Panc1 (cell line): Measurements from ENCODE around the gene TLR6. TPM values are rescaled to one million over a fixed set of nuclear protein-coding genes. Genes with fewer than 3 reads are reported as not detected.

Experiments used
- ATAC-seq: fragments of 200-7000 bp; cut with Tn5 transposase; 2 replicates; pipeline ENCODE4 v1.9.1; 2020; ENCODE audit warnings: mild to moderate bottlenecking, moderate library complexity
- BruUV-seq: library from RNA; stranded (reverse); fragments of 400-500 nt; replicated peaks from 2 replicates; lab custom pipeline; 2021; lab: Mats Ljungman, UMichigan
- CTCF ChIA-PET: fragments of 300-600 bp; sonication (Branson Sonifier 250); formaldehyde crosslinking; loops from one replicate; lab custom pipeline; 2022; ENCODE audit warnings: antibody characterized with exemption; lab: Charles Lee
- POLR2A ChIA-PET: fragments of 300-600 bp; sonication (Branson Sonifier 250); formaldehyde crosslinking; loops from one replicate; lab custom pipeline; 2022; ENCODE audit warnings: antibody characterized with exemption; lab: Charles Lee
- DNase-seq: peaks from one replicate; pipeline ENCODE4 v3.0.0-alpha.2; 2010; ENCODE audit warnings: low read depth, low spot score
- H3K27ac ChIP-seq: 2 replicates; pipeline ENCODE4 v1.5.1; 2011; ENCODE audit warnings: mild to moderate bottlenecking, low read length, inconsistent platforms
- H3K27me3 ChIP-seq: fragments of 200-500 bp; sonication (Bioruptor generic); 2 replicates; pipeline ENCODE4 v1.6.0; 2014; ENCODE audit warnings: low read length, inconsistent platforms; ENCODE audit not compliant: control insufficient read depth, insufficient read depth
- H3K36me3 ChIP-seq: fragments of 200-500 bp; sonication (Bioruptor generic); 2 replicates; pipeline ENCODE4 v1.5.1; 2014; ENCODE audit warnings: inconsistent platforms, mild to moderate bottlenecking, low read length, moderate library complexity; ENCODE audit not compliant: control insufficient read depth, insufficient read depth
- H3K4me1 ChIP-seq: 2 replicates; pipeline ENCODE4 v1.5.1; 2011; ENCODE audit warnings: inconsistent platforms, mild to moderate bottlenecking, low read length, moderate library complexity; ENCODE audit not compliant: control insufficient read depth, insufficient read depth
- H3K4me3 ChIP-seq, 2 experiments: 2 replicates each; pipeline ENCODE4 v1.5.1; 2011 to 2012; ENCODE audit warnings: low read depth in 2 of 2, low read length in 2 of 2, mild to moderate bottlenecking in 2 of 2, inconsistent platforms in 1 of 2, moderate library complexity in 1 of 2
- H3K9me3 ChIP-seq: fragments of 200-500 bp; sonication (Bioruptor generic); 2 replicates; pipeline ENCODE4 v1.5.1; 2014; ENCODE audit warnings: low read depth, mild to moderate bottlenecking, inconsistent platforms, low read length, moderate library complexity; ENCODE audit not compliant: control insufficient read depth, insufficient read depth
- CTCF ChIP-seq: fragments of 450-650 bp; IDR thresholded peaks from 2 replicates; pipeline ENCODE4 v1.5.1; 2017; ENCODE audit warnings: mild to moderate bottlenecking
- POLR2AphosphoS5 ChIP-seq: IDR thresholded peaks from 2 replicates; pipeline ENCODE4 v1.6.1; 2012; ENCODE audit warnings: mild to moderate bottlenecking, low read depth, low read length, moderate library complexity
- SIN3A ChIP-seq: IDR thresholded peaks from 2 replicates; pipeline ENCODE4 v1.6.1; 2012; ENCODE audit warnings: low read depth, mild to moderate bottlenecking, low read length, moderate library complexity, borderline replicate concordance; ENCODE audit not compliant: insufficient read depth
- TCF7L2 ChIP-seq: IDR thresholded peaks from 2 replicates; pipeline ENCODE4 v1.6.1; 2011; ENCODE audit warnings: mild to moderate bottlenecking, low read depth, low read length, inconsistent platforms
- in situ Hi-C: cut with HindIII; loops from 2 replicates; pipeline ENCODE4 v1.10.0; 2016; ENCODE audit warnings: low sequenced_read_pairs, low pct_unique_long_range_greater_than_20kb
- intact Hi-C: fragments of 100-400 bp; cut with micrococcal nuclease; formaldehyde crosslinking; loops from one replicate; pipeline ENCODE4 v1.10.0; 2022; ENCODE audit not compliant: unreplicated experiment
- total RNA-seq: library from RNA; stranded (reverse); gene quantifications from one replicate; pipeline ENCODE4 v1.2.1, GENCODE V29; 2021; ENCODE audit not compliant: unreplicated experiment
- TF ChIP-seq, protein P1 (sequence below), 2 experiments: IDR thresholded peaks; 2 replicates each; pipeline ENCODE4 v1.6.1; 2011 to 2012; ENCODE audit warnings: low read depth in 2 of 2, control low read depth in 1 of 2, low read length in 1 of 2, mild to moderate bottlenecking in 1 of 2, moderate library complexity in 1 of 2; ENCODE audit not compliant: insufficient read depth in 1 of 2

TLR6 gene
- total RNA-seq, 1 experiment from 2014 or later = 1.1 TPM

DNA sequence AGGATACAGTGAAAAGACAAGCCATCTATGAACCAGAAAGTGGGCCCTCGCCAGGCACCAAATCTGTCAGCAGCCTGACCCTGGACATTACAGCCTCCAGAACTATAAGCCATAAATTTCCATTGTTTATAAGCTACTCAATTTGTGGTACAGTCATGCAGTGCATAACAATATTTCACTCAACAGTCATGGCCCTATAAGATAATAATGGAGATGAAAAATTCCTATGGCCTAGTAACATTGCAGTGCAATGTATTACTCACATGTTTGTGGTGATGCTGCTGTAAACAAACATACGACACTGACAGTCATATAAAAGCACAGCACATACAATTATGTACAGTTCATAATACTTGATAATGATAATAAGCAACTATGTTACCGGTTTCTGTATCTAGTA, 34.9 kb downstream of the TLR6 start:
- no peaks in the 10 kb centered on the region for H3K4me1 ChIP-seq
- TF ChIP-seq CTCF (no peak), SIN3A (no peak), TCF7L2 (no peak), POLR2AphosphoS5 (no peak)
- TF ChIP-seq, protein P1, sequence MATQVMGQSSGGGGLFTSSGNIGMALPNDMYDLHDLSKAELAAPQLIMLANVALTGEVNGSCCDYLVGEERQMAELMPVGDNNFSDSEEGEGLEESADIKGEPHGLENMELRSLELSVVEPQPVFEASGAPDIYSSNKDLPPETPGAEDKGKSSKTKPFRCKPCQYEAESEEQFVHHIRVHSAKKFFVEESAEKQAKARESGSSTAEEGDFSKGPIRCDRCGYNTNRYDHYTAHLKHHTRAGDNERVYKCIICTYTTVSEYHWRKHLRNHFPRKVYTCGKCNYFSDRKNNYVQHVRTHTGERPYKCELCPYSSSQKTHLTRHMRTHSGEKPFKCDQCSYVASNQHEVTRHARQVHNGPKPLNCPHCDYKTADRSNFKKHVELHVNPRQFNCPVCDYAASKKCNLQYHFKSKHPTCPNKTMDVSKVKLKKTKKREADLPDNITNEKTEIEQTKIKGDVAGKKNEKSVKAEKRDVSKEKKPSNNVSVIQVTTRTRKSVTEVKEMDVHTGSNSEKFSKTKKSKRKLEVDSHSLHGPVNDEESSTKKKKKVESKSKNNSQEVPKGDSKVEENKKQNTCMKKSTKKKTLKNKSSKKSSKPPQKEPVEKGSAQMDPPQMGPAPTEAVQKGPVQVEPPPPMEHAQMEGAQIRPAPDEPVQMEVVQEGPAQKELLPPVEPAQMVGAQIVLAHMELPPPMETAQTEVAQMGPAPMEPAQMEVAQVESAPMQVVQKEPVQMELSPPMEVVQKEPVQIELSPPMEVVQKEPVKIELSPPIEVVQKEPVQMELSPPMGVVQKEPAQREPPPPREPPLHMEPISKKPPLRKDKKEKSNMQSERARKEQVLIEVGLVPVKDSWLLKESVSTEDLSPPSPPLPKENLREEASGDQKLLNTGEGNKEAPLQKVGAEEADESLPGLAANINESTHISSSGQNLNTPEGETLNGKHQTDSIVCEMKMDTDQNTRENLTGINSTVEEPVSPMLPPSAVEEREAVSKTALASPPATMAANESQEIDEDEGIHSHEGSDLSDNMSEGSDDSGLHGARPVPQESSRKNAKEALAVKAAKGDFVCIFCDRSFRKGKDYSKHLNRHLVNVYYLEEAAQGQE (IDR thresholded peaks at IDR 0.05; ENCODE audit: insufficient read depth in 1 of 2, low read depth in 2 of 2, low read length in 1 of 2) = no peak
- no peak overlapping the region for H3K4me3 ChIP-seq
- POLR2A ChIA-PET = no interaction called here
- H3K27me3 ChIP-seq = no peaks in the 10 kb centered on the region
- CTCF ChIA-PET = interaction anchor here (0.6 to 0.7 kb wide), 2 partner anchors 152 to 1051 kb away, joined by 3 read pairs; no protein-coding TSS in a partner anchor
- no peak overlapping the region for H3K27ac ChIP-seq
- in situ Hi-C loops = no loop called here
- BruUV-seq = no TSS peak
- DNase-seq = no peak
- no peaks in the 10 kb centered on the region; the same call in 1 of the 2 replicates for H3K36me3 ChIP-seq
- H3K9me3 ChIP-seq = no peaks in the 10 kb centered on the region
- intact Hi-C loops = no loop called here
- 0 out of 2 replicates have a peak, but pooled peaks have one; percentile 51 for ATAC-seq

GRCh38 chr4:38820329-38821061, 36.1 kb downstream of the TLR6 start:
- no peak for ATAC-seq
- Histone ChIP-seq H3K4me3 (no peak overlapping the region), H3K27ac (no peak overlapping the region), H3K9me3 (no peaks in the 10 kb centered on the region), H3K4me1 (no peaks in the 10 kb centered on the region), H3K27me3 (no peaks in the 10 kb centered on the region), H3K36me3 (no peaks in the 10 kb centered on the region; the same call in 1 of the 2 replicates)
- TF ChIP-seq CTCF (no peak), TCF7L2 (no peak)
- in situ Hi-C loops = no loop called here
- ChIA-PET POLR2A (no interaction called here), CTCF (no interaction called here)
- no peak for DNase-seq
- BruUV-seq = no TSS peak
- intact Hi-C loops = no loop called here
